ENCODE measurements around the gene ZSWIM3. TPM values are rescaled to one million over a fixed set of nuclear protein-coding genes. Genes with fewer than 3 reads are reported as not detected.

ZSWIM3 gene
- total and polyA plus RNA-seq, 4 donors = 0.56 to 4.2 (median 2.3) TPM

DNA sequence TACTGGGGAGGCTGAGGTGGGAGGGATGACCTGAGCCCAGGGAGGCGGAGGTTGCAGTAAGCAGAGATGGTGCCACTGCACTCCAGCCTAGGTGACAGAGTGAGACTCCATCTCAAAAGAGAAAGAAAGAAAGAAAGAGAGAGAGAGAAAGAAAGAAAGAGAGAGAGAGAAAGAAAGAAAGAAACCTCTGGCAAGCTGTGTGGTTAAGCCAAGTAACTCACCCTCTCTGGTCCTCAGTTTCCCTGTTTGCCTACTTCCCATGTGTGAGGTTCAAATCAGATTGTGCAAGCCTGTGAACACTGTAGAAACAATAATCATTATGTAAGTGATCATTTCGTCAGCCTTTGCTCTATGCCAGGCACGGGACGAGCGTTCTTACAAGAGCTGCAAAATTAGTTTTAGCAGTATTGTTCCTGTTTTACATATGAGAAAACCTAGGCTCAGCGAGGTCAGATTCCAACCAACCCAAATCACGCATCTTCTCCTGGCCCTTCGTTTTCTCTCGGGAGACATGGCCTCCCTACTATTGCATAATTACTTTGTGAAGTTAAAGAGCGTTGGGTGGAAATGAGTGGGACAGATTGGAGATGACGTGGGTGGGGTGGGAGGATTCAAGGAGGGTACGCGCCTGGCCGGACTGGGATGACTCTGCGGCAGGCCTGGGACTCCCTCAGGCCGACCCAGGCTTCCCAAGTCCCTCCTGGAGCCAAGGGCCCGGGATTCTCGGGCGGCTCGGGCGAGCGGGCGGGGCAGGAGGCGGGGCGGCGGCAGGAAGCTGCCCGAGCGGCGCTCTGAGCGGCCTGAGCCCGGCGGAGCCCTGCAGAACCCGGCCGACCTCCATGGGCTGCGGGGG lies 24.2 kb upstream of the ZSWIM3 start, which contains the start of gene SNX21 (continued):
- TF ChIP-seq RAD21 (IDR thresholded peaks at IDR 0.05) = peak in 1 of 2 donors; percentile 30

DNA sequence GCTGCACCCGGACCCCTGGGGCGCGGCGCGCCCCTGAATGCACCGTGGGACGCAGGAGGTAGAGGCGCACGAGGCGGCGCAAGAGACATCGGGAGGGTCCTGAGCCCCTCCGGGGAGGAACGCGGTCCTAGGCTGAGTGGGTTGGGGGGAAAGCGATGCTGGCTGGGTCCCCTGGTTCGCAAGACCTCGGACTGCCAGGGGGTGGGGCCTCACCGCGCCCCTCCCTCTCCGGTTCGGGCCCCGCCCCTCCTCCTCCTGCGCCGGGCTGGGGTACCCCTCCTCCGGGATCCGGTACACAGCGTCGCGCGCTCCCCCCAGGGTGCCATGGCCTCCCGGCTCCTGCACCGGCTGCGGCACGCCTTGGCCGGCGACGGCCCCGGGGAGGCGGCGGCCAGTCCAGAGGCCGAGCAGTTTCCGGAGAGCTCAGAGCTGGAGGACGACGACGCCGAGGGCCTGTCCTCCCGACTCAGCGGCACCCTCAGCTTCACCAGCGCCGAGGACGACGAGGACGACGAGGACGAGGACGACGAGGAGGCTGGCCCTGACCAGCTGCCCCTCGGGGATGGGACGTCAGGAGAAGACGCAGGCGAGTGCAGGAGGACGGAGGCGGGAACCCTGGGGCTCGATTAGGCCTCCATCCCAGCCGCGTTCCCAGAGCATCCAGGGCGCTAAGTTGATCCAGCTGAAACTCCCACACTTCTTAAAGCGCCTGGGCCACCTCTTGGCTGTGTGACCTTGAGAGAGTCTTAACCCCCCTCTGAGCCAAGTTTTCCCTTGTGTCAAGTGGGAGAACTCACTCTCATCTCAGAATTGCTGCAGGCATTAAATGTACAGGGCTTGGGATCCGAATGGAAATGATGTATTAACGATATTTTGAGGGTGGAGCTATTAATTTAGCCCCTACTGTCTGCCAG lies 23.3 kb upstream of the ZSWIM3 start:
- H3K9me3 ChIP-seq (ENCODE audit: control insufficient read depth in 4 of 4, low read length in 3 of 4) = no peaks in the 10 kb centered on the region
- peaks cover 0 to 2% (median 0%) of the 10 kb centered on the region in 4 donors for H3K36me3 ChIP-seq (ENCODE audit: control insufficient read depth in 4 of 4, insufficient read depth in 3 of 4, low read depth in 1 of 4, low read length in 3 of 4)
- H3K4me3 ChIP-seq (ENCODE audit: low read depth in 1 of 3, low read length in 3 of 3) = peak overlapping the region; percentile 69 to 79 (median 70)
- H3K9ac ChIP-seq (ENCODE audit: low read depth in 1 of 2, low read length in 2 of 2) = peak overlapping the region in 1 of 2 donors; percentile 20
- TF ChIP-seq, protein P1, sequence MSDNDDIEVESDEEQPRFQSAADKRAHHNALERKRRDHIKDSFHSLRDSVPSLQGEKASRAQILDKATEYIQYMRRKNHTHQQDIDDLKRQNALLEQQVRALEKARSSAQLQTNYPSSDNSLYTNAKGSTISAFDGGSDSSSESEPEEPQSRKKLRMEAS (IDR thresholded peaks at IDR 0.05) = no peak
- TF ChIP-seq HNF4G (IDR thresholded peaks at IDR 0.05) = no peak
- TF ChIP-seq, protein P2, sequence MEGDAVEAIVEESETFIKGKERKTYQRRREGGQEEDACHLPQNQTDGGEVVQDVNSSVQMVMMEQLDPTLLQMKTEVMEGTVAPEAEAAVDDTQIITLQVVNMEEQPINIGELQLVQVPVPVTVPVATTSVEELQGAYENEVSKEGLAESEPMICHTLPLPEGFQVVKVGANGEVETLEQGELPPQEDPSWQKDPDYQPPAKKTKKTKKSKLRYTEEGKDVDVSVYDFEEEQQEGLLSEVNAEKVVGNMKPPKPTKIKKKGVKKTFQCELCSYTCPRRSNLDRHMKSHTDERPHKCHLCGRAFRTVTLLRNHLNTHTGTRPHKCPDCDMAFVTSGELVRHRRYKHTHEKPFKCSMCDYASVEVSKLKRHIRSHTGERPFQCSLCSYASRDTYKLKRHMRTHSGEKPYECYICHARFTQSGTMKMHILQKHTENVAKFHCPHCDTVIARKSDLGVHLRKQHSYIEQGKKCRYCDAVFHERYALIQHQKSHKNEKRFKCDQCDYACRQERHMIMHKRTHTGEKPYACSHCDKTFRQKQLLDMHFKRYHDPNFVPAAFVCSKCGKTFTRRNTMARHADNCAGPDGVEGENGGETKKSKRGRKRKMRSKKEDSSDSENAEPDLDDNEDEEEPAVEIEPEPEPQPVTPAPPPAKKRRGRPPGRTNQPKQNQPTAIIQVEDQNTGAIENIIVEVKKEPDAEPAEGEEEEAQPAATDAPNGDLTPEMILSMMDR (IDR thresholded peaks at IDR 0.05; ENCODE audit: low read depth, low read length, missing input control) = no peak
- TF ChIP-seq EGR1 (IDR thresholded peaks at IDR 0.05; ENCODE audit: low read depth in 2 of 2) = no peak
- TF ChIP-seq, protein P3, sequence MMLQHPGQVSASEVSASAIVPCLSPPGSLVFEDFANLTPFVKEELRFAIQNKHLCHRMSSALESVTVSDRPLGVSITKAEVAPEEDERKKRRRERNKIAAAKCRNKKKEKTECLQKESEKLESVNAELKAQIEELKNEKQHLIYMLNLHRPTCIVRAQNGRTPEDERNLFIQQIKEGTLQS (IDR thresholded peaks at IDR 0.05) = no peak
- no peak for TF ChIP-seq GABPA (IDR thresholded peaks at IDR 0.05 in 1 of 2, conservative IDR thresholded peaks at IDR 0.05 in 1 of 2)
- no peak for TF ChIP-seq RAD21 (IDR thresholded peaks at IDR 0.05)
- TF ChIP-seq YY1 (IDR thresholded peaks at IDR 0.05) = no peak
- no peaks in the 10 kb centered on the region for H3K27me3 ChIP-seq (ENCODE audit: control insufficient read depth in 4 of 4, insufficient read depth in 4 of 4, low read length in 3 of 4)
- peak; percentile 62 for DNase-seq (ENCODE audit: low spot score)
- peak overlapping the region; percentile 60 to 82 for H3K27ac ChIP-seq (ENCODE audit: low read depth in 1 of 2, low read length in 2 of 2)
- WGBS = 7% methylated on average over 71 of the region's 71 CpGs
- H3K4me1 ChIP-seq (ENCODE audit: control insufficient read depth in 4 of 4, insufficient read depth in 4 of 4, low read length in 3 of 4) = peaks cover 4 to 14% (median 9%) of the 10 kb centered on the region in 4 donors

DNA sequence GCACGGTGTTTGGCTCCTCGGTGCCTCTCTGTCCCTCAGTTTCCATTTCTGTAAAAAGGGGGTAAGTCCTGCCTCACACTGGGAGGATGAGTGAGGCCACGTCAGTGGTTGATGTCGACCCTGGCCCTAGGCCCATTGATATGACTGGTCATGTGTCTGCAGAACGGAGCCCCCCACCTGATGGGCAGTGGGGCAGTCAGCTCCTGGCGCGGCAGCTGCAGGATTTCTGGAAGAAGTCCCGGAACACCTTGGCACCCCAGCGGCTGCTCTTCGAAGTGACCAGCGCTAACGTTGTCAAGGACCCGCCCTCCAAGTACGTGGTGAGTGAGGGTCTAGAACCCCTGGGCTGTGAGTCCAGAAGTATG lies 22.6 kb upstream of the ZSWIM3 start:
- Histone ChIP-seq H3K36me3 (ENCODE audit: control insufficient read depth in 4 of 4, insufficient read depth in 3 of 4, low read depth in 1 of 4, low read length in 3 of 4) (peaks cover 0 to 3% (median 0%) of the 10 kb centered on the region in 4 donors), H3K4me3 (ENCODE audit: low read depth in 1 of 3, low read length in 3 of 3) (no peak overlapping the region), H3K27ac (ENCODE audit: low read depth in 1 of 2, low read length in 2 of 2) (peak overlapping the region in 1 of 2 donors; percentile 60), H3K9ac (ENCODE audit: low read depth in 1 of 2, low read length in 2 of 2) (no peak overlapping the region), H3K4me1 (ENCODE audit: control insufficient read depth in 4 of 4, insufficient read depth in 4 of 4, low read length in 3 of 4) (peaks cover 4 to 14% (median 9%) of the 10 kb centered on the region in 4 donors), H3K9me3 (ENCODE audit: control insufficient read depth in 4 of 4, low read length in 3 of 4) (no peaks in the 10 kb centered on the region), H3K27me3 (ENCODE audit: control insufficient read depth in 4 of 4, insufficient read depth in 4 of 4, low read length in 3 of 4) (no peaks in the 10 kb centered on the region)
- TF ChIP-seq, protein P4, sequence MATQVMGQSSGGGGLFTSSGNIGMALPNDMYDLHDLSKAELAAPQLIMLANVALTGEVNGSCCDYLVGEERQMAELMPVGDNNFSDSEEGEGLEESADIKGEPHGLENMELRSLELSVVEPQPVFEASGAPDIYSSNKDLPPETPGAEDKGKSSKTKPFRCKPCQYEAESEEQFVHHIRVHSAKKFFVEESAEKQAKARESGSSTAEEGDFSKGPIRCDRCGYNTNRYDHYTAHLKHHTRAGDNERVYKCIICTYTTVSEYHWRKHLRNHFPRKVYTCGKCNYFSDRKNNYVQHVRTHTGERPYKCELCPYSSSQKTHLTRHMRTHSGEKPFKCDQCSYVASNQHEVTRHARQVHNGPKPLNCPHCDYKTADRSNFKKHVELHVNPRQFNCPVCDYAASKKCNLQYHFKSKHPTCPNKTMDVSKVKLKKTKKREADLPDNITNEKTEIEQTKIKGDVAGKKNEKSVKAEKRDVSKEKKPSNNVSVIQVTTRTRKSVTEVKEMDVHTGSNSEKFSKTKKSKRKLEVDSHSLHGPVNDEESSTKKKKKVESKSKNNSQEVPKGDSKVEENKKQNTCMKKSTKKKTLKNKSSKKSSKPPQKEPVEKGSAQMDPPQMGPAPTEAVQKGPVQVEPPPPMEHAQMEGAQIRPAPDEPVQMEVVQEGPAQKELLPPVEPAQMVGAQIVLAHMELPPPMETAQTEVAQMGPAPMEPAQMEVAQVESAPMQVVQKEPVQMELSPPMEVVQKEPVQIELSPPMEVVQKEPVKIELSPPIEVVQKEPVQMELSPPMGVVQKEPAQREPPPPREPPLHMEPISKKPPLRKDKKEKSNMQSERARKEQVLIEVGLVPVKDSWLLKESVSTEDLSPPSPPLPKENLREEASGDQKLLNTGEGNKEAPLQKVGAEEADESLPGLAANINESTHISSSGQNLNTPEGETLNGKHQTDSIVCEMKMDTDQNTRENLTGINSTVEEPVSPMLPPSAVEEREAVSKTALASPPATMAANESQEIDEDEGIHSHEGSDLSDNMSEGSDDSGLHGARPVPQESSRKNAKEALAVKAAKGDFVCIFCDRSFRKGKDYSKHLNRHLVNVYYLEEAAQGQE (IDR thresholded peaks at IDR 0.05) = no peak
- no peak for TF ChIP-seq HNF4G (IDR thresholded peaks at IDR 0.05)
- TF ChIP-seq FOXA1 (IDR thresholded peaks at IDR 0.05) = no peak
- TF ChIP-seq NR2F2 (IDR thresholded peaks at IDR 0.05) = no peak
- TF ChIP-seq TAF1 (conservative IDR thresholded peaks at IDR 0.05) = no peak
- no peak for TF ChIP-seq GABPA (IDR thresholded peaks at IDR 0.05 in 1 of 2, conservative IDR thresholded peaks at IDR 0.05 in 1 of 2)
- TF ChIP-seq EGR1 (IDR thresholded peaks at IDR 0.05; ENCODE audit: low read depth in 2 of 2) = no peak
- no peak for DNase-seq (ENCODE audit: low spot score)
- 91% methylated on average over 14 of the region's 14 CpGs for WGBS

Measured in liver (tissue), 9 donors.